Right hindlimb (tissue), 1 donor: ENCODE results near the gene FRRS1.

Source experiments
- DNase-seq: peaks from one replicate; pipeline ENCODE4 v3.0.0-alpha.2; 2018

FRRS1 gene

GRCh38 chr1:99674115-99675064, 92.0 kb downstream of the FRRS1 start:
- no peak for DNase-seq

- DNase-seq: no peak
These were observed 93.1 kb downstream of the FRRS1 start for GRCh38 chr1:99673315-99673714.

- peak; percentile 32 for DNase-seq
These were observed 93.8 kb downstream of the FRRS1 start for GRCh38 chr1:99672530-99673213.

GRCh38 chr1:99672038-99672437, 94.4 kb downstream of the FRRS1 start:
- DNase-seq: no peak

GRCh38 chr1:99670583-99670982, 95.9 kb downstream of the FRRS1 start:
- DNase-seq: no peak

- DNase-seq: no peak
These were observed 96.6 kb downstream of the FRRS1 start for GRCh38 chr1:99669821-99670220.

GRCh38 chr1:99669376-99669775, 97.1 kb downstream of the FRRS1 start:
- no peak for DNase-seq

GRCh38 chr1:99665212-99665611, 101.2 kb downstream of the FRRS1 start:
- DNase-seq: no peak

GRCh38 chr1:99663501-99663900, 102.9 kb downstream of the FRRS1 start:
- DNase-seq: no peak

GRCh38 chr1:99662539-99663080, 103.8 kb downstream of the FRRS1 start:
- DNase-seq: no peak

- no peak for DNase-seq
These were observed 104.7 kb downstream of the FRRS1 start for GRCh38 chr1:99661780-99662179.

GRCh38 chr1:99660496-99660895, 105.9 kb downstream of the FRRS1 start:
- DNase-seq: no peak

GRCh38 chr1:99659755-99660210, 106.7 kb downstream of the FRRS1 start:
- no peak for DNase-seq
